Measurements from ENCODE around the gene ZNF718. TPM values are rescaled to one million over a fixed set of nuclear protein-coding genes. Genes with fewer than 3 reads are reported as not detected.
"Not testable (repeated sequence)": the region's sequence is repeated elsewhere in the genome, so short reads cannot be mapped to it uniquely, and the experiment has no call there.

The ZNF718 gene
- polyA plus RNA-seq, 1 donor, result 18.3 TPM

DNA sequence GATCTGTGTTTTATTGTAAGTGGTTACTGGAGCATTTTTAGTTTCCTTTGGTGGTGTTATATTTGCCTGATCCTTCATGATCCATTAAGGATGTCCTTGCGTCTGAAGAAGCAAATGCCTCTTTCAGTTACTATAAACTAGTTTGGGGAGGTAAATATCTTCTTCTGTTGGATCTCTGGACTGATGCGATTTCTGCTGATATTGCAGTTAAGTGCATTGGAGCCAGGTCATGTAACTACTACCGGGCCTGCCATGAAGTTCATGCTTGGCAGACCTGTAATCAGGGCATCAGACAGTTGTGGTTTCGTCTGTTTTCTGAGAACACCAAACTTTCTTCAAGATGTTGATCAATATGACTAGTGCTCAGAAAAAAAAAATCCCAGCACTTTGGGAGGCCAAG, 22.9 kb downstream of the ZNF718 start:
- no peak for DNase-seq

DNA sequence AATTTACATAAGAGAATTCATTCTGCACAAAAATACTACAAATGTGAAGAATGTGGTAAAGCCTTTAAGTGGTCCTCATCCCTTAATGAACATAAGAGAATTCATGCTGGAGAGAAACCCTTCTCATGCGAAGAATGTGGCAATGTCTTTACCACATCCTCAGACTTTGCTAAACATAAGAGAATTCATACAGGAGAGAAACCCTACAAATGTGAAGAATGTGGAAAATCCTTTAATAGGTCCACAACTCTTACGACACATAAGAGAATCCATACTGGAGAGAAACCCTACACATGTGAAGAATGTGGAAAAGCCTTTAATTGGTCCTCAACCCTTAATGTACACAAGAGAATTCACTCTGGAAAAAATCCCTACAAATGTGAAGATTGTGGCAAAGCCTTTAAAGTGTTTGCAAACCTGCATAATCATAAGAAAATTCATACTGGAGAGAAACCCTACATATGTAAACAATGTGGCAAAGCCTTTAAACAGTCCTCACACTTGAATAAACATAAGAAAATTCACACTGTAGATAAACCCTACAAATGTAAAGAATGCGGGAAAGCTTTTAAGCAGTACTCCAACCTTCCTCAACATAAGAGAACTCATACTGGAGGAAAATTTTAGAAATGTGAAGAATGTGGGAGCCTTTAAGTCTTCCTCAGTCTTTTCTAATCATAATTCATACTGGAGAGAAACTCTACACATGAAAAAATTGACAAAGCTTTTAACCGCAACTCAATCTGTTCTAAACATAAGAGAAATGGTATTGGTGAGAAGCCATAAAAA, 37.4 kb downstream of the ZNF718 start:
- DNase-seq, result no peak

DNA sequence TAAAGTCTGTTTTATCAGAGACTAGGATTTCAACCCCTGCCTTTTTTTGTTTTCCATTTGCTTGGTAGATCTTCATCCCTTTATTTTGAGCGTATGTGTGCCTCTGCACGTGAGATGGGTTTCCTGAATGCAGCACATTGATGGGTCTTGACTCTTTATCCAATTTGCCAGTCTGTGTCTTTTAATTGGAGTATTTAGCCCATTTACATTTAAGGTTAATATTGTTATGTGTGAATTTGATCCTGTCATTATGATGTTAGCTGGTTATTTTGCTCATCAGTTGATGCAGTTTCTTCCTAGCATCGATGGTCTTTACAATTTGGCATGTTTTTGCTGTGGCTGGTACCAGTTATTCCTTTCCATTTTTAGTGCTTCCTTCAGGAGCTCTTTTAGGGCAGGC, 45.3 kb downstream of the ZNF718 start:
- not testable (repeated sequence) for DNase-seq

DNA sequence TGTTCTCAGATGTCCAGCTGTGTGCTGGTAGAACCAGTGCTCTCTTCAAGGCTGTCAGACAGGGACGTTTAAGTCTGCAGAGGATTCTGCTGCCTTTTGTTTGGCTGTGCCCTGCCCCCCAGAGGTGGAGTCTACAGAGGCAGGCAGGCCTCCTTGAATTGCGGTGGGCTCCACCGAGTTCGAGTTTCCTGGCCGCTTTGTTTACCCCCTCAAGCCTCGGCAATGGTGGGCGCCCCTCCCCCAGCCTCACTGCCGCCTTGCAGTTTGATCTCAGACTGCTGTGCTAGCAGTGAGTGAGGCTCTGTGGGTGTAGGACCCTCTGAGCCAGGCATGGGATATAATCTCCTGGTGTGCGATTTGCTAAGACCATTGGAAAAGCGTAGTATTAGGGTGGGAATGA, 47.0 kb downstream of the ZNF718 start:
- not testable (repeated sequence) for DNase-seq

DNA sequence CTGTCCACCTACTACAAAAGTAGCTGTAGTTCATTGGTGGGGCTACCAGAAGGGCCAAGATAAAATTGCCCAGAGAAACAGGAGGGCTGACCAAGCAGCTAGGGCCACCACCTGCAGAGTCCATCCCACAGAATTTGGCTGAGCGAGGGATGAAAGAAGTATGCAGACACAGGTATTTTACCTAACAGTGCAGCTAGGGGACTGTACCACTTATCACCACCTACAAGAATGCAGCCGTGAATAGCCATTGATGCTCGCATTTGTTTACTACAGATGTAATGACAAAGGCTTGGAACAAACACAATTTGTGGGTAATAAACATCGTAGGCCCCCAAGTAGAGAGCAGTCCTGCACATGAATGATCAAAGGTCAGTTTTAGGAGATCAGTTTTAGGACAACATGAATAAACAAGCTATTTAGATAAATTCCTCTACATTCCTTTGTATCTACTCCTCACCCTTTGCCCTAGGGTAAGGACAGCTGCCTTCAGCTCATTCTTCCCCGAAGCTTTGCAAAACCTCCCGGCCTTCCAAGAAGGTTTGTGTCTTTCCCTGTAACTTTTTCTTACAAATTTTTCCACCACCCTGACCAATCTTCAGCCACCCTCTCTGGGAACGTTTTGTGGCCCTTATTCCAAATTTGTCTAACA, 49.5 kb downstream of the ZNF718 start:
- DNase-seq, result no peak

DNA sequence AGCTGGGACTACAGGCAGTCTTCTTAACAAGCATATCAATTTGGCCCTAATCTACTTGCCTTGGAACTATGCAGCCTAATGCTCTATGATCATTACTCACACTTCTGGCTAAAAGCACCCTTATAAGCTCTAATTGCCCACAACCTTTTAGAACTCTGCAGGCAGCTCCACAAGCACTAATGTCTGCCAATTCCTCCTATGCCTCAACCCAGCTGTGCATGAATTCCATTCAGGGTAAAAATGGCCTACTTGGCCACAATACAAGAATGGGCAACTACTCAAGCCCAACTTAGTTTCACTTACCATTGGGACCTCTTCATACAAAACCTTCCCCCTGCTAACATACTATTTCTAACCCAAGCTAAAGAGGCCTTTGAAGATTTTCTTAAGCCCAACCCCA, 51.7 kb downstream of the ZNF718 start:
- no peak for DNase-seq

DNA sequence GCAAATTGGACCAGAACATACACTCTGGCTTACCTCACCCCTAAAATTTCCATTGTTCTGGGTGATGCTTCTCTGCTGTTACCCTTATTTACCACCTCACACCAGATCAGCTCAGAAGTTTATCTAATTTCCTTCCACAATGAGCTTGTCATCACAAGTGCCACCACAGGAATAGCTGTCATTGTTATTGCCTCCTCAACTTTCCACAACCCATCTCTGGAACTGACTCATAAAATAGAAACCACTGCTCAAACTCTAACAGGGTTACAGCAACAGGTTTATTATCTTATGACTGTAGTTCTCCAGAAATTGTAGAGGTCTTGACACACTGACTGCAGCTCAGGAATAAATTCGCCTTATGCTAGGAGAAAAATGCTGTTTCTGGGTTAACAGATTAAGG, 52.7 kb downstream of the ZNF718 start:
- DNase-seq, result no peak

DNA sequence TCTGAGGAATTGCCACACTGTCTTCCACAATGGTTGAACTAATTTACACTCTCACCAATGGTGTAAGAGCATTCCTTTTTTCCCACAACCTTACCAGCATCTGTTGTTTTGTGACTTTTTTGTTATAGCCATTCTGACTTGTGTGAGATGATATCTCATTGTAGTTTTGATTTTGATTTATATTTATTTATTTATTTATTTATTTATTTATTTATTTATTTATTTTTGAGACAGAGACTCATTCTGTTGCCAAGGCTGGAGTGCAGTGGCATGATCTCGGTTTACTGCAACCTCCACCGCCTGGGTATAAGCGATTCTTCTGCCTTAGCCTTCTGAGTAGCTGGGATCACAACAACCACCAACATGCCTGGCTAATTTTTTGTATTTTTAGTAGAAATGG, 57.9 kb downstream of the ZNF718 start:
- DNase-seq, result not testable (repeated sequence)

DNA sequence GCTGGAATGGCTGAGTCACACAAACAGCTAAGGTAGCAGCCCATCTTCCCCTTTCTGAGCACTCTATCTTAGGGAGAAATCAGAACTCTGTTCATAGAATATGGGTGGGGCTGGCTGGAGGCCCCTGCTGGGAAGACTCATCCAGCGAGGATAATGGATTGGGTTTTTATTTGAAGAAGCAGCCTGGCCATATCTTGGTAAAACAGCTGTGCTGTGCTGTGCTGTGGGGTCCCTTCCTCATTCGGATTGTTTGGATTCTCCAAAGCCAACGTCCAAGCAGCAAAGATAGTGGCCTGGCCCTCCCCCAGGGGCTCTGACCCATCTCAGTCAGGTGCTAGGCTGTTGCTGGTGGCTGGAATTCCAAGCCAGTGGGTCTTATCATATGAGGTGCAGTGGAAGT, 63.8 kb downstream of the ZNF718 start:
- no peak for DNase-seq

DNA sequence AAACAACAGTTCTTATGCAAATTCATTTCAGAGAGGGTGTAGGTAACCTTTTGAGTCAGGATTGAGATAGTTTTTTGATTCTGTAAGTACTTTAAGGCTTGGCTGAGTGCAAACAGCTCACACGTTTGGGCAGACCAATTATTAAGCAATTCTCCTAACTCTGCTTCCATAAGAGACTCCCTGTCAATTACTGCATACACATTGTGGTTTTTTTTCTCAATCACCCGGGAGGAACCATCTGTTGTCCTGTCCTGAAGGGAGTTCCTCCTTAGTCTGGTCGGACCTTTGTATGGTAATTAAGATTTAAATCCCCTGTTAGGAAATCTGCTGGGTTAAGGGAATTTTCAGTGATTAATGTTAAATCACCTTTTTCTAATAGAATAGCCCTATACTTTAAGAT, 70.9 kb downstream of the ZNF718 start:
- DNase-seq, result not testable (repeated sequence)

DNA sequence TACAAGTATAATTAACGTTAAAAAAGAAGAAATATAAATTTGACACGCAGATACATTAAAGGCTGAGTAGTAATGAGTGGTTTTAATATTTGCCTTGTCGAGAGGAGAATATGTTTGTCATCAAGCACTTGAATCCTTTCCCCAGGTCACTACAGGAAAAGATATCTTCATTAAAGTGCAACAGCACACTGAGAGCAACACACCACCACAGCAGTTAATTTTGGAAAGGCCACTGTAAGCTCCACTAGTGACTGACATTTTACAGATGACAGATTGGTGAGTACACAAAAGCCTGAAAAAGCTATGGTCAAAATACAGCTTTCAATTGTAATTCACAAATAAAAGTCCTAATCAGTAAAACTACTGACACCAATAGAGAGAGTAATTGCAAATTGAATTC, 76.6 kb downstream of the ZNF718 start:
- DNase-seq, result no peak

DNA sequence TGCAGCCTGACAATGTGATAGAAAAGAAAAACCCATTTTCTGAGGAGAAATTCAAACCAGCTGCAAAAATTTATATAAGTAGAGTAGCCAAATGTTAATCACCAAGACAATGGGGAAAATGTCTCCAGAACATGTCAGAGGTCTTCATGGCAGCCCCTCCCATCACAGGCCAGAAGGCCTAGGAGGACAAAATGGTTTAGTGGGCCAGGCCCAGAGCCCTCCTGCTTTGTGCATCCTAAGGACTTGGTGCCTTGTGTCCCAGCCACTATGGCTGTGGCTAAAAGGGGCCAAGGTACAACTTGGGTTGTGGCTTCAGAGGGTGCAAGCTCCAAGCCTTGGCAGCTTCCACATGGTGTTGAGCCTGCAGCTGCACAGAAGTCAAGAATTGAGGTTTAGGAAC, 78.5 kb downstream of the ZNF718 start:
- not testable (repeated sequence) for DNase-seq

DNA sequence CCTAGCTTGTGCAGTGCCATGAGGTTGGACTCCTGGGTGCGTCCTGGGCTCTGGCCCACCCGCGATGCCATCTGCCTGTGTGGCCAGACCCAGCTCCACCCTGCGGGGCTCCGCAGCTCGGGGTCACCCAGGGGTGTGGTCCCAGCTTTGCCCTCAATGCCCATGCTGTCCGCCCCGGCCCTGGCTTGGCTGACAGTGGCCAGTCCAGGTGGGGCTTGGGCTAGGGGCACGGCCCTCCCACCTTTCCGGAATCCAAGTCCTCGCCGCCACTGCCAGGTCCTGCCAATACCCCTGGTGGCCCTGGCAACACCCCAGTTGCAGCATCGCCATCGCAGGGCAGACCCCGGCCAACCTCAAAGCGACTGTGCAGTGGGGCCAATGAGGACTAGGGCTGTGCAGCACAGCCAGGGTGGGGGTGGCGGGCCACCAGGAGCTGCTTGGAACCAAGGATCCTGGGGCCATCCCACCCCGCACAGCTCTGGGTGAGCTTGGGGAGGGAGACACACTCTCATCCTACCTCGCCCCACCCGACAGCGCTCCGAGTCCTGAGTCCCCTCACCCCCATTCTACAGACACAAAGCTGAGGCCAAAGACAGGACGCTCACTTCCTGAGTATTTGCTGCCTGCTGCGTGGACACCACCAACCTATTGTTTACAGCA, 80.9 kb downstream of the ZNF718 start:
- DNase-seq, result no peak

DNA sequence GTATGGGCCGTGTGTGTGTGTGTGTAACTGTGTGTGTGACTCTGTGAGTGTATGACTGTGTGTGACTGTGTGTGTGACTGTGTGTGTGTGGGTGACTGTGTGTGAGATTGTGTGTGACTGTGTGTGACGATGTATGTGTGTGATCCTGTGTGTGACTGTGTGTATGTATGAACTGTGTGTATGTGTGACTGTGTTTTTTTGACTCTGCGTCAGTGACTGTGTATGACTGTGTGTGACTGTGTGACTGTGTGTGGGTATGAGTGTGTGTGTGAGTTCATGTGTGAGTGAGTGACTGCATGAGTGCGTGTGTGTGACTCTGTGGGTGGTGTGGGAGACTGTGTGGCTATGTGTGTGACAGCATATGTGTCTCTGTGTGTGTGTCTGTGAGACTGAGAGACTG, 81.8 kb downstream of the ZNF718 start:
- DNase-seq, result no peak

DNA sequence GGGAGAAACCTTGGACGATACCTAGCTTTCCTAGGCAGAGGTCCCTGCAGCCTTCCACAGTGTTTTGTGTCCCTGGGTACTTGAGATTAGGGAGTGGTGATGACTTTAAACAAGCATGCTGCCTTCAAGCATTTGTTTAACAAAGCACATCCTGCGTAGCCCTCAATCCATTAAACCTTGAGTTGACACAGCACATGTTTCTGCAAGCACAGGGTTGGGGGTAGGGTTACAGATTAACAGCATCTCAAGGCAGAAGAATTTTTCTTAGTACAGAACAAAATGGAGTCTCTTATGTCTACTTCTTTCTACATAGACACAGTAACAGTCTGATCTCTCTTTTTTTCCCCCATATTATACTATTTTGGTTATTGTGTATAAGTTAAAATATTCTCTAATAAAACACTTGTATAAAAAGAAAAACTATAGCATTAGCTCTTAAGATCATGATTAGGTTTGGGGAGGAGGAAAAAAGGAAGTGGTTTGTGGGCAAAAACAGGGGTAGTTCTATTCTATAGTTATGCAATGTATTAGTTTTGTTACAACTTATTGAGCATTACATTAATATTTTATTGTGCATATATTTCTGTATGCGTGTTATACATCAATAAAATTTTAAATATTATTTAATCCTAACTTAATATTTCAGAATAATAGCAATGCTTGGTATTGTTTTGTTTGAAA, 84.3 kb downstream of the ZNF718 start:
- not testable (repeated sequence) for DNase-seq

DNA sequence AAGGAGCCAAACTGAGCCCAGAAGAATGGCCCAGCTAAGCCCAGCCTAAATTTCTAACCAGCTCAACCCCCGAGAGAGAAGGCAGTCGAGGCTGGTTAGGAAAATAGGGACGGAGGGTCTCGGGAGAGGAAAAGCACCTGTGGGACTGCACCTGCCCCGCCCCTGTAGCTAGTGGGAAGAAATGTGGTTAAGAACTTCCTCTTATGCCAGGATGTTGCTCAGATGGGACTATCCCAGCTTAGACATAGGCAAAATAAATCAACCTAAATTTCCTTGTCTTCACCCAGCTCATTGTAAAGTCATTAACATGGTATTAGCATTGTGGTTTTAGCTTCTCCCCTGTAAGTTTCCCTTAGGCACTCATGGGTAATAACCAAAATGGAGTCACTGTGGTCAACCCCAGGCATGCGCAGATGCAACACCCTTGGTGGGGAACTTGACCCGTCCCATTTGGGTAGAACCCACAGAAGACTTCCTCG, 86.8 kb downstream of the ZNF718 start:
- no peak for DNase-seq

DNA sequence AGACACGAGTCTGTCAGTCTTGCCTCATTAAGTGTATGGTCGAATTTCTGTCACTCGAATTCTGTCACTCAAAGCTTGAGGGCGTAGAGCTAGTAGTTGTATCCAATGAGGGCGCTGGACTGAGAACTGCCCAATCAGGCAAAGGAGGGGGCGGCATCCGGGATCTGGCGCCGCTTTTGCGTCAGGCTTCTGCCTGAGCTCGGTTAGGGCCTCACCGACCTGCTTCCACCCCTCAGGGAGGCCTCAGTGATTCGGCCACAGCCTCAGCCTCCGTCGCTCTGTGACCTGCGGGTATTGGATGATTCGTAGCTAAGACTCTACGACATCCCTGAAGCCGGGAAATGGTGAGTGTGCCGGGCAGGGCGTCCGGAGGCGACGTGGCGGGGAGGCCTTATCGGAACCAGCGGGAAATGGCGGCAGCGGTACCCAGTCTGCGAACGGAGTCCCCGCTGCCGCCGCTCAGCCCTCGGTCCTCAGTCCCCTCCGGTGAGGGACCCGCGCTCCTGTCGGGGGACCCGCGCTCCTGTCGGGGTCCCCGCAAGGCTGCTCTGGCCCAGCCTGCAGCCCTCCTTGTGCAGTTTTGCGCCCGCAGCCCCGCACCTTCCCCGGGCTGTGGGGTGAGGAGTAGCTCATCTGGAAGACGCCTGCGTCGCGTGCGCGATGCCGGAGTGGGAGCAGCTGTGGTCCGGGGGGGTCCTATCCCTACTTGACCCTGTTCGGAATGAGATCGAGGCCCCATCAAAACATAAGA, 88.3 kb downstream of the ZNF718 start:
- DNase-seq, result peak; percentile 85

DNA sequence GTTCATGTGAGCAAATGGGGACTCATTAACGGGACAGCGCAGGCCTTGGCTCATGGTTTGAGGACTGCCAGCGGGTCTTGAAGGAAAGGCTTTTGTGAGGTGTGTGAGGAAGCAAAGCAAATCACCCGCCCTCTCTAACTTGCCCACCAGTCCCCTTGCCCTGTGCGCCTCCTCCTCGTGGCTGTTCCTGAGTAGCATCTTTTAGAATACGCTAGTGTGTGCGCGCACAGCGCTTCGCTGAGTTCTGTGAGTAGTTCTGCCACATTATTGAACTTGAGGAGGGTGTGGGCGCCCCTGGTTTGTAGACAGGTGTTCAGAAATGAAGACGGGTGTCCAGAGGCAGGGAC, 88.9 kb downstream of the ZNF718 start:
- DNase-seq, result not testable (repeated sequence)

All from left kidney (tissue), 2 donors.